ENCODE measurements around the gene HCFC1. TPM values are rescaled to one million over a fixed set of nuclear protein-coding genes. Genes with fewer than 3 reads are reported as not detected.

The HCFC1 gene
- total and polyA plus RNA-seq, 2 experiments from 2014 or later: 12.6 to 26.4 TPM

GRCh38 chrX:153928846-153929245, 42.8 kb downstream of the HCFC1 start:
- H3K79me2 ChIP-seq (ENCODE audit: insufficient read depth): peaks cover 32% of the 10 kb centered on the region
- no peaks in the 10 kb centered on the region for H3K27me3 ChIP-seq (replicated peaks; ENCODE audit: insufficient read depth)
- H4K20me1 ChIP-seq (ENCODE audit: insufficient read depth): no peaks in the 10 kb centered on the region
- DNase-seq: no peak
- H3K9me3 ChIP-seq (ENCODE audit: low read depth): no peaks in the 10 kb centered on the region
- no peaks in the 10 kb centered on the region for H3K36me3 ChIP-seq (ENCODE audit: low read depth)
- H2AFZ ChIP-seq: no peak overlapping the region
- no peaks in the 10 kb centered on the region for H3K9me2 ChIP-seq (ENCODE audit: insufficient read depth)
- no peaks in the 10 kb centered on the region for H3K4me1 ChIP-seq (ENCODE audit: insufficient read depth)
- TF ChIP-seq EZH2phosphoT487 (IDR thresholded peaks at IDR 0.05; ENCODE audit: insufficient read depth, low read depth) (no peak), EZH2 (IDR thresholded peaks at IDR 0.05; ENCODE audit: insufficient read depth, poor library complexity, severe bottlenecking) (no peak)
- no peak overlapping the region for H3K4me3 ChIP-seq
- no peak overlapping the region for H3K9ac ChIP-seq
- WGBS, 2 experiments (ENCODE audit: low coverage in 1 of 2, low lambda C conversion rate in 2 of 2, missing lambda C conversion rate in 2 of 2): 53 to 55% methylated on average over 5 to 9 of the region's 9 CpGs
- peak overlapping the region; percentile 53 for H3K4me2 ChIP-seq (ENCODE audit: unreplicated experiment)
- in situ Hi-C loops (cut with MboI): no loop called here
- 0 out of 2 replicates have a peak overlapping the region, but pooled peaks have one; percentile 12 for H3K27ac ChIP-seq
- H3F3A ChIP-seq (ENCODE audit: insufficient read depth): 0 out of 2 replicates have a peak, but pooled peaks cover 6% of the 10 kb centered on the region

- WGBS, 2 experiments (ENCODE audit: low coverage in 1 of 2, low lambda C conversion rate in 2 of 2, missing lambda C conversion rate in 2 of 2): 0 to 2% methylated on average over 19 to 26 of the region's 76 CpGs
- H4K20me1 ChIP-seq (ENCODE audit: insufficient read depth): no peaks in the 10 kb centered on the region
- H3K9me2 ChIP-seq (ENCODE audit: insufficient read depth): no peaks in the 10 kb centered on the region
- peak; percentile 97 for DNase-seq
- H3K9ac ChIP-seq: peak overlapping the region; percentile 98
- peaks cover 25% of the 10 kb centered on the region for H3K79me2 ChIP-seq (ENCODE audit: insufficient read depth)
- H3K27ac ChIP-seq: peak overlapping the region; percentile 96
- peak overlapping the region; percentile 91 for H3K4me2 ChIP-seq (ENCODE audit: unreplicated experiment)
- H3K27me3 ChIP-seq (replicated peaks; ENCODE audit: insufficient read depth): no peaks in the 10 kb centered on the region
- in situ Hi-C loops (cut with MboI): no loop called here
- H3K4me3 ChIP-seq: peak overlapping the region; percentile 76
- no peaks in the 10 kb centered on the region for H3K4me1 ChIP-seq (ENCODE audit: insufficient read depth)
- no peaks in the 10 kb centered on the region for H3K36me3 ChIP-seq (ENCODE audit: low read depth)
- no peak overlapping the region for H2AFZ ChIP-seq
- H3F3A ChIP-seq (ENCODE audit: insufficient read depth): 0 out of 2 replicates have a peak, but pooled peaks cover 6% of the 10 kb centered on the region
- H3K9me3 ChIP-seq (ENCODE audit: low read depth): no peaks in the 10 kb centered on the region
- no peak for TF ChIP-seq EZH2phosphoT487 (IDR thresholded peaks at IDR 0.05; ENCODE audit: insufficient read depth, low read depth)
Measured at GRCh38 chrX:153927922-153928760, 43.5 kb downstream of the HCFC1 start.

- WGBS, 2 experiments (ENCODE audit: low coverage in 1 of 2, low lambda C conversion rate in 2 of 2, missing lambda C conversion rate in 2 of 2): 4 to 8% methylated on average over 4 to 8 of the region's 8 CpGs
Measured at GRCh38 chrX:153927672-153927921, 44.0 kb downstream of the HCFC1 start.

GRCh38 chrX:153926858-153927671, 44.6 kb downstream of the HCFC1 start:
- Histone ChIP-seq H3K4me1 (ENCODE audit: insufficient read depth) (no peaks in the 10 kb centered on the region), H3K9me3 (ENCODE audit: low read depth) (no peaks in the 10 kb centered on the region), H3K36me3 (ENCODE audit: low read depth) (no peaks in the 10 kb centered on the region), H3F3A (ENCODE audit: insufficient read depth) (0 out of 2 replicates have a peak, but pooled peaks cover 6% of the 10 kb centered on the region), H3K27ac (peak overlapping the region; percentile 96), H3K4me2 (ENCODE audit: unreplicated experiment) (peak overlapping the region; percentile 91), H3K9me2 (ENCODE audit: insufficient read depth) (no peaks in the 10 kb centered on the region), H3K4me3 (peak overlapping the region; percentile 76), H4K20me1 (ENCODE audit: insufficient read depth) (no peaks in the 10 kb centered on the region), H2AFZ (no peak overlapping the region), H3K9ac (peak overlapping the region; percentile 98), H3K79me2 (ENCODE audit: insufficient read depth) (peaks cover 14% of the 10 kb centered on the region; the same call in 1 of the 2 replicates), H3K27me3 (replicated peaks; ENCODE audit: insufficient read depth) (no peaks in the 10 kb centered on the region)
- peak; percentile 49 for DNase-seq
- 9 to 10% methylated on average over 17 to 22 of the region's 31 CpGs for WGBS, 2 experiments (ENCODE audit: low coverage in 1 of 2, low lambda C conversion rate in 2 of 2, missing lambda C conversion rate in 2 of 2)
- TF ChIP-seq EZH2phosphoT487 (IDR thresholded peaks at IDR 0.05; ENCODE audit: insufficient read depth, low read depth) (no peak), EZH2 (IDR thresholded peaks at IDR 0.05; ENCODE audit: insufficient read depth, poor library complexity, severe bottlenecking) (no peak)
- in situ Hi-C loops (cut with MboI): no loop called here

More at GRCh38 chrX:153927672-153927921, 44.0 kb downstream of the HCFC1 start:
- Histone ChIP-seq H3K36me3 (ENCODE audit: low read depth) (no peaks in the 10 kb centered on the region), H3F3A (ENCODE audit: insufficient read depth) (0 out of 2 replicates have a peak, but pooled peaks cover 6% of the 10 kb centered on the region), H4K20me1 (ENCODE audit: insufficient read depth) (no peaks in the 10 kb centered on the region), H3K4me3 (peak overlapping the region; percentile 76), H3K27me3 (replicated peaks; ENCODE audit: insufficient read depth) (no peaks in the 10 kb centered on the region), H3K9ac (peak overlapping the region; percentile 98), H3K27ac (peak overlapping the region; percentile 96), H3K4me1 (ENCODE audit: insufficient read depth) (no peaks in the 10 kb centered on the region), H3K79me2 (ENCODE audit: insufficient read depth) (peaks cover 20% of the 10 kb centered on the region), H3K9me3 (ENCODE audit: low read depth) (no peaks in the 10 kb centered on the region), H3K4me2 (ENCODE audit: unreplicated experiment) (peak overlapping the region; percentile 91), H2AFZ (no peak overlapping the region), H3K9me2 (ENCODE audit: insufficient read depth) (no peaks in the 10 kb centered on the region)
- no peak for DNase-seq
- in situ Hi-C loops (cut with MboI): no loop called here
- TF ChIP-seq EZH2 (IDR thresholded peaks at IDR 0.05; ENCODE audit: insufficient read depth, poor library complexity, severe bottlenecking): no peak
- TF ChIP-seq EZH2phosphoT487 (IDR thresholded peaks at IDR 0.05; ENCODE audit: insufficient read depth, low read depth): no peak
